Mucosa of rectum (tissue), 2 donors: ENCODE measurements around the gene DPP10.

ENCODE experiments used
- H3K27ac ChIP-seq, 2 donors: one replicate each; pipeline ENCODE4 v1.7.0; 2013; ENCODE audit warnings: inconsistent platforms in 2 of 2, low read depth in 2 of 2, low read length in 2 of 2
- H3K27me3 ChIP-seq, 2 donors: one replicate each; pipeline ENCODE4 v1.7.0; 2013; ENCODE audit warnings: low read length in 2 of 2; ENCODE audit not compliant: control insufficient read depth in 2 of 2, insufficient read depth in 2 of 2
- H3K36me3 ChIP-seq, 2 donors: one replicate each; pipeline ENCODE4 v1.7.0; 2013; ENCODE audit warnings: low read length in 2 of 2; ENCODE audit not compliant: control insufficient read depth in 2 of 2, insufficient read depth in 2 of 2
- H3K4me1 ChIP-seq, 2 donors: one replicate each; pipeline ENCODE4 v1.7.0; 2013; ENCODE audit warnings: low read length in 2 of 2, mild to moderate bottlenecking in 1 of 2; ENCODE audit not compliant: control insufficient read depth in 2 of 2, insufficient read depth in 2 of 2
- H3K4me3 ChIP-seq, 2 donors: one replicate each; pipeline ENCODE4 v1.7.0; 2013; ENCODE audit warnings: low read length in 2 of 2
- H3K9ac ChIP-seq, 2 donors: one replicate each; pipeline ENCODE4 v1.7.0; 2013; ENCODE audit warnings: low read length in 2 of 2, low read depth in 1 of 2, mild to moderate bottlenecking in 1 of 2
- H3K9me3 ChIP-seq, 2 donors: one replicate each; pipeline ENCODE4 v1.7.0; 2013; ENCODE audit warnings: low read length in 2 of 2; ENCODE audit not compliant: control insufficient read depth in 2 of 2
- donor health status: healthy.
- donor health status: Normal muscosa, but diverticular disease.

Gene DPP10

GRCh38 chr2:114812261-114812660 lies 369.8 kb downstream of the DPP10 start:
- Histone ChIP-seq H3K9me3 (no peaks in the 10 kb centered on the region), H3K9ac (no peak overlapping the region), H3K27me3 (no peaks in the 10 kb centered on the region), H3K27ac (no peak overlapping the region), H3K36me3 (no peaks in the 10 kb centered on the region), H3K4me3 (no peak overlapping the region), H3K4me1 (no peaks in the 10 kb centered on the region)

GRCh38 chr2:114814355-114814754 lies 371.9 kb downstream of the DPP10 start:
- no peaks in the 10 kb centered on the region for H3K36me3 ChIP-seq
- H3K27me3 ChIP-seq: no peaks in the 10 kb centered on the region
- no peak overlapping the region for H3K27ac ChIP-seq
- no peaks in the 10 kb centered on the region for H3K4me1 ChIP-seq
- no peak overlapping the region for H3K4me3 ChIP-seq
- no peaks in the 10 kb centered on the region for H3K9me3 ChIP-seq
- H3K9ac ChIP-seq: no peak overlapping the region

- H3K4me1 ChIP-seq: no peaks in the 10 kb centered on the region
- H3K27me3 ChIP-seq: no peaks in the 10 kb centered on the region
- no peak overlapping the region for H3K27ac ChIP-seq
- H3K4me3 ChIP-seq: no peak overlapping the region
- H3K9ac ChIP-seq: no peak overlapping the region
- no peaks in the 10 kb centered on the region for H3K9me3 ChIP-seq
- H3K36me3 ChIP-seq: no peaks in the 10 kb centered on the region
Observed at GRCh38 chr2:114821055-114821454, 378.6 kb downstream of the DPP10 start.

DNA sequence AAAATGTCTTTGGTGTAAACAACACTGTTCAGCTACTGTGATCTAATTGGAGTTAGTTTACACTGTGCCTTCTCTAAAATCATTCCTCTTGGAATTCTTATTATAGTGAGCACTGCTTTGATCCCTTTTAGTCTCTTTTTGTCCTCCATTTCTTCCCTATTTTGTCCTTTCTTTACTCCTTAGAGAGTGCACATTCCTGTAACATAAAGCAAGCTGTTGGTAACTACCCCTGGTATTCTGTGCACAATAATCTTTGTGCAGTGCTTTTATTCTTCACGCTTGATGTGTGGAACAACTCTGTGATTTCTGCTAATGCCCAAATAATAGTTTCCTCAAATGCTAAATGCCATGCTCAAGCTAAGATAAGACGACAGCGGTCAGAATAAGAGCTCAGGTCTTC lies 401.5 kb downstream of the DPP10 start:
- Histone ChIP-seq H3K27me3 (no peaks in the 10 kb centered on the region), H3K9me3 (no peaks in the 10 kb centered on the region), H3K36me3 (no peaks in the 10 kb centered on the region), H3K4me1 (no peaks in the 10 kb centered on the region), H3K9ac (no peak overlapping the region), H3K4me3 (no peak overlapping the region), H3K27ac (no peak overlapping the region)

DNA sequence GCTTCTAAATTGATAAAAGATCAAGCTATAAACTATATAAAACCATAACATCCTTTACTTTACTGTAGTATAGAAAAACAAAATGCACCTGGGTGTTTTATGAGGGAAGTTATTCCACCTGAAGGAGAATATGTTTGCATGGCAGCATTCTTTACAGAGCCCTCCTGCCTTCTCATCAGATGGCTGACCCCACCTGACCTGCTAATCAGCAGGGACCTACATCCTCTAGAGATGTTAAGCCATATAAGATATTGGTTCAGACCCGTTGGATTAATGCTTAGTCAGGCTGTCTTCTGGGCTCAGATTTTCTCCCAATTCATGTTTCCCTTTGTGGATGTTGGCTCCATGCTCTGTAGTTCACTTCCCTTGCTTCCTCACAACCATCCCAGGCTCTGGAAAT lies 414.8 kb downstream of the DPP10 start:
- Histone ChIP-seq H3K9ac (no peak overlapping the region), H3K4me1 (no peaks in the 10 kb centered on the region), H3K27me3 (no peaks in the 10 kb centered on the region), H3K27ac (no peak overlapping the region), H3K4me3 (no peak overlapping the region), H3K9me3 (no peaks in the 10 kb centered on the region), H3K36me3 (no peaks in the 10 kb centered on the region)

DNA sequence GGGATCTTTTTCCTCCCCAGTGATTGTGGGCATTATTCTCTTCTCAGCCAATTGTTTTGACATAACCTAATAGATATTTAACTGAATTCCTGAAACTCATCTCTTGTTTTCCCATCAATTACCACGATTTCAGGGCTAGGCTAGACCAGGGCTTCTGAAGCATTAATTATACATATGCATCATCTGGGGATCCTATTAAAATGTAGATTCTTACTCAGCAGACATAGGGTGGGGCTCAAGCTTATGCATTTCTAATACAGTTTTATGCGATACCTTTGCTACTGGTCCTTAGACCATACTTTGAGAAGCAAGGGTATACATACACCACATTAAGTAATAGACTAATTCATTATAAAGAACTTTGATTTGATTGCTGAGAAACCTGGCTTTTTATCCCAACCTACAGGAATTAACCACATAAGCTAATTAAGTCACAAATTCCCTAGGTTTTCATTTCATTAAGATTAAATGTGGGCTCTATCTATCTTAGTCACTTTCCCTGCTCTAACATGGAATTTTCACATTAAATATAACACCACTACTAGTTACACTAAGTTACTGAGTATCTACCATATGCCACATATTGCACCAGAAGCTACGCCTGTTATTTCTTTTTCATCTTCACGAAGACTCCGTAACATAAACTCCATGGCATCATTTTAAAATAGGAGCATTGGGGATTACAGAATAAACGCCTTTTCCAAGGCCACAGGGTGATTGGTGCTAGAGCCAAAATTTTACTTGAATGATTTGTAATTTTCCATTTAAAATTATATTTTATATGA lies 417.5 kb downstream of the DPP10 start:
- Histone ChIP-seq H3K9ac (no peak overlapping the region), H3K27ac (no peak overlapping the region), H3K4me1 (no peaks in the 10 kb centered on the region), H3K36me3 (no peaks in the 10 kb centered on the region), H3K27me3 (no peaks in the 10 kb centered on the region), H3K9me3 (no peaks in the 10 kb centered on the region), H3K4me3 (no peak overlapping the region)

- Histone ChIP-seq H3K27me3 (no peaks in the 10 kb centered on the region), H3K4me3 (no peak overlapping the region), H3K27ac (no peak overlapping the region), H3K9me3 (no peaks in the 10 kb centered on the region), H3K36me3 (no peaks in the 10 kb centered on the region), H3K9ac (no peak overlapping the region), H3K4me1 (no peaks in the 10 kb centered on the region)
Observed at GRCh38 chr2:114862243-114862642, 419.8 kb downstream of the DPP10 start.

DNA sequence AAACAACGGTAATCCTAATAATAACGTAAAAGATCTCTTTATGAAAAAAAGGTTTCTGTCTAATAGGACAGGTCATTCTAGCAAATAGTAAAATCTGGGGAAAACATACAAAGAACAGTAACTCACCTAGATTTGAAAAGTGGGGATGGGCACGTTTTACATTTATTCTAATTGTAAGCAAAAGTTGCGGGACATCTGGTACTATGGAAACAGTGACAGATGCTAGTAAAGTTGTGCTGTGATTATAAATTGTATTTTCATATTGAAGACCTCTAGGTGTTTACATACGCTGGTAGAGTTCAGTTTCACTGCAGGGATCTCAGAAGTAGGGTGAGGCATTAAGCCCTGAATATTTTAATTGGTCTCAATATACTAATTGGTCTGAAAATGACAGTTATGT lies 422.5 kb downstream of the DPP10 start:
- H3K9me3 ChIP-seq: no peaks in the 10 kb centered on the region
- no peaks in the 10 kb centered on the region for H3K27me3 ChIP-seq
- no peaks in the 10 kb centered on the region for H3K4me1 ChIP-seq

DNA sequence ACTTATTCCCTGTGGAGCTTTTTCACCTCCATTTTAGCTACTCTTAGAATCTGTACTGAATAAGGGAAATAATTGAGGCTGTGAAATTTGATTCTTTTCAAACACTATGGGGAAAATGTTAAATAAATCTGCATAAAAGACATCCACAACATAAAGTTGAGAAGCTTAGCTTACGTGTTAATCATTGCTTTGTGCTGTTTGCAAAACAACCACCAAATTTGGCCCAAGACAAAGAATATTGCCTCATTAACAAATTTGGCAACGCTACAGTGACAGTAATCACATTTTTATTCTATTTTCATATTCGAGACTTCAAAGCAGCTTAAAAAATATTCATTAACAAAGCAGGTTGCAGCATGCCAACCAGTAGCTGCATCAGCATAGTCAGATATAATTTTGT lies 437.6 kb downstream of the DPP10 start:
- Histone ChIP-seq H3K27ac (no peak overlapping the region), H3K27me3 (no peaks in the 10 kb centered on the region), H3K4me3 (no peak overlapping the region), H3K36me3 (no peaks in the 10 kb centered on the region), H3K4me1 (no peaks in the 10 kb centered on the region), H3K9me3 (no peaks in the 10 kb centered on the region), H3K9ac (no peak overlapping the region)

More for the DNA sequence above, 422.5 kb downstream of the DPP10 start:
- Histone ChIP-seq H3K9ac (no peak overlapping the region), H3K36me3 (no peaks in the 10 kb centered on the region), H3K27ac (no peak overlapping the region), H3K4me3 (no peak overlapping the region)

- Histone ChIP-seq H3K9me3 (no peaks in the 10 kb centered on the region), H3K27me3 (no peaks in the 10 kb centered on the region), H3K4me1 (no peaks in the 10 kb centered on the region), H3K27ac (no peak overlapping the region), H3K4me3 (no peak overlapping the region), H3K9ac (no peak overlapping the region), H3K36me3 (no peaks in the 10 kb centered on the region)
Observed at GRCh38 chr2:114919985-114920384, 477.5 kb downstream of the DPP10 start.
